PC-9 (cell line): ENCODE measurements around the gene SLC16A12. TPM values are rescaled to one million over a fixed set of nuclear protein-coding genes. Genes with fewer than 3 reads are reported as not detected.

ENCODE experiments used
- BruUV-seq: library from RNA; stranded (reverse); fragments of 400-500 nt; replicated peaks from 2 replicates; lab custom pipeline; 2021; lab: Mats Ljungman, UMichigan
- CTCF ChIA-PET: fragments of 300-600 bp; sonication (Branson Sonifier 250); formaldehyde crosslinking; loops from one replicate; lab custom pipeline; 2022; ENCODE audit warnings: antibody characterized with exemption; lab: Charles Lee
- POLR2A ChIA-PET: fragments of 300-600 bp; sonication (Branson Sonifier 250); formaldehyde crosslinking; loops from one replicate; lab custom pipeline; 2022; ENCODE audit warnings: antibody characterized with exemption; ENCODE audit not compliant: unreplicated experiment; lab: Charles Lee
- DNase-seq, 2 experiments: peaks; one replicate each; pipeline versions ENCODE4 v3.0.0 to v3.0.0-alpha.2; 2015 to 2022; ENCODE audit warnings: mixed read lengths in 1 of 2
- H2AFZ ChIP-seq: fragments of 200-600 bp; sonication (generic); 2 replicates; pipeline ENCODE4 v1.8.1; 2017; ENCODE audit warnings: antibody characterized with exemption
- H3F3A ChIP-seq: fragments of 200-600 bp; sonication (generic); 2 replicates; pipeline ENCODE4 v1.8.1; 2017; ENCODE audit warnings: antibody characterized with exemption, mild to moderate bottlenecking, low read depth; ENCODE audit not compliant: insufficient read depth
- H3K27ac ChIP-seq: fragments of 200-600 bp; sonication (generic); 2 replicates; pipeline ENCODE4 v1.6.1; 2016; ENCODE audit warnings: mixed run types
- H3K27me3 ChIP-seq: fragments of 200-600 bp; sonication (generic); 2 replicates; pipeline ENCODE4 v1.6.1; 2016; ENCODE audit warnings: low read depth, mixed run types; ENCODE audit not compliant: insufficient read depth
- H3K36me3 ChIP-seq: fragments of 200-600 bp; sonication (generic); 2 replicates; pipeline ENCODE4 v1.6.1; 2016; ENCODE audit warnings: low read depth, mixed run types
- H3K4me1 ChIP-seq: fragments of 200-600 bp; sonication (generic); replicated peaks from 2 replicates; pipeline ENCODE4 v1.6.1; 2016; ENCODE audit warnings: mixed run types; ENCODE audit not compliant: insufficient read depth
- H3K4me2 ChIP-seq: fragments of 200-600 bp; sonication (generic); 2 replicates; pipeline ENCODE4 v1.6.1; 2017; ENCODE audit warnings: mixed run types
- H3K4me3 ChIP-seq: fragments of 200-600 bp; sonication (generic); 2 replicates; pipeline ENCODE4 v1.6.1; 2016; ENCODE audit warnings: mixed run types
- H3K79me2 ChIP-seq: fragments of 200-600 bp; sonication (generic); 2 replicates; pipeline ENCODE4 v1.6.1; 2017; ENCODE audit warnings: low read depth, mixed run types
- H3K9me2 ChIP-seq: fragments of 200-600 bp; sonication (generic); 2 replicates; pipeline ENCODE4 v1.8.1; 2017; ENCODE audit warnings: mild to moderate bottlenecking; ENCODE audit not compliant: insufficient read depth
- H3K9me3 ChIP-seq: fragments of 200-600 bp; sonication (generic); 2 replicates; pipeline ENCODE4 v1.8.1; 2016; ENCODE audit warnings: low read depth; ENCODE audit not compliant: insufficient read depth
- H4K20me1 ChIP-seq: fragments of 200-600 bp; sonication (generic); 2 replicates; pipeline ENCODE4 v1.8.1; 2017; ENCODE audit not compliant: insufficient read depth
- EZH2 ChIP-seq: fragments of 200-600 bp; sonication (generic); IDR thresholded peaks from 2 replicates; pipeline ENCODE4 v1.8.0; 2017; ENCODE audit warnings: antibody characterized with exemption, low read depth
- intact Hi-C: fragments of 100-400 bp; cut with micrococcal nuclease; formaldehyde crosslinking; loops from one replicate; pipeline ENCODE4 v1.10.0; 2022; ENCODE audit not compliant: unreplicated experiment
- total RNA-seq: library from RNA; stranded (reverse); gene quantifications from 2 replicates; pipeline ENCODE4 v1.2.3, GENCODE V29; 2021
- TF ChIP-seq, protein P1 (sequence below): fragments of 200-600 bp; sonication (generic); conservative IDR thresholded peaks from 2 replicates; pipeline ENCODE4 v1.6.1; 2017; ENCODE audit warnings: mixed run types, antibody characterized with exemption, mild to moderate bottlenecking, moderate library complexity

SLC16A12 gene
- total RNA-seq, 1 experiment from 2014 or later = 0.74 TPM

DNA sequence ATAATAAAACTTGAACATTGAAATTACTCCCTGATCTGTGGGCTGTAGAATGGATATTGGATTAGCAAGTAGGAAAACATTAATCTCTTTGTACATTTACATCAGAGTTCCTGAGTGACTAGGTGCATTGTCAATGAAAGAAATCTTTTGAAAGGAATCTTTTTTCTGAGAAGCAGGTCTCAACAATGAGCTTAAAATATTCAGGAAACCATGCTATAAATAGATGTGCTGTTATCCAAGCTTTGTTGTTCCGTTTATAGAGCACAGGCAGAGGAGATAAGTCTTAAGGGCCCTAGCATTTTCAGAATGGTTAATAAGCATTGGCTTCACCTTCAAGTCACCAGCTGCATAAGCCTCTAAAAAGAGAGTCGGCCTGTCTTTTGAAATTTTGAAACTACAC lies 41.3 kb upstream of the SLC16A12 start:
- CTCF ChIA-PET = no interaction called here
- POLR2A ChIA-PET = no interaction called here

DNA sequence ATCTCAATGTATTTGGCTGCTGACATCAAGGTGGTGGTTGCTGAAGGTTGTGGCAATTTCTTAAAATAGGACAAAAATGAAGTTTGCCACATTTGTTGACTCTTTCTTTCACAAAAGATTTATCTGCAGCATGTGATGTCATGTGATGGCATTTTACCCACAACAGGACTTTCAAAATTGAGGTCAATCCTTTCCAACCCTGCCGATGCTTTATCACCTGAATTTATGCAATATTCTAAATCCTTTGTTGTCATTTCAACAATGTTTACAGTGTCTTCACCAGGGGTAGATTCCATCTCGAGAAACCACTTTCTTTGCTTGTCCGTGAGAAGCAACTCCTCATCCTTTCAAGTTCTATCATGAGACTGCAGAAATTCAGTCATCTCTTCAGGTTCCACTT lies 40.6 kb upstream of the SLC16A12 start:
- DNase-seq = no peak
- no peak overlapping the region for H2AFZ ChIP-seq
- no peaks in the 10 kb centered on the region for H3K27me3 ChIP-seq
- peaks cover 7% of the 10 kb centered on the region for H3K4me1 ChIP-seq
- no peaks in the 10 kb centered on the region; the same call in 1 of the 2 replicates for H3K9me3 ChIP-seq
- no peak for TF ChIP-seq EZH2
- TF ChIP-seq, protein P1, sequence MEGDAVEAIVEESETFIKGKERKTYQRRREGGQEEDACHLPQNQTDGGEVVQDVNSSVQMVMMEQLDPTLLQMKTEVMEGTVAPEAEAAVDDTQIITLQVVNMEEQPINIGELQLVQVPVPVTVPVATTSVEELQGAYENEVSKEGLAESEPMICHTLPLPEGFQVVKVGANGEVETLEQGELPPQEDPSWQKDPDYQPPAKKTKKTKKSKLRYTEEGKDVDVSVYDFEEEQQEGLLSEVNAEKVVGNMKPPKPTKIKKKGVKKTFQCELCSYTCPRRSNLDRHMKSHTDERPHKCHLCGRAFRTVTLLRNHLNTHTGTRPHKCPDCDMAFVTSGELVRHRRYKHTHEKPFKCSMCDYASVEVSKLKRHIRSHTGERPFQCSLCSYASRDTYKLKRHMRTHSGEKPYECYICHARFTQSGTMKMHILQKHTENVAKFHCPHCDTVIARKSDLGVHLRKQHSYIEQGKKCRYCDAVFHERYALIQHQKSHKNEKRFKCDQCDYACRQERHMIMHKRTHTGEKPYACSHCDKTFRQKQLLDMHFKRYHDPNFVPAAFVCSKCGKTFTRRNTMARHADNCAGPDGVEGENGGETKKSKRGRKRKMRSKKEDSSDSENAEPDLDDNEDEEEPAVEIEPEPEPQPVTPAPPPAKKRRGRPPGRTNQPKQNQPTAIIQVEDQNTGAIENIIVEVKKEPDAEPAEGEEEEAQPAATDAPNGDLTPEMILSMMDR = no peak
- H3K27ac ChIP-seq = no peak overlapping the region
- ChIA-PET POLR2A (no interaction called here), CTCF (no interaction called here)
- H3K4me3 ChIP-seq = no peak overlapping the region
- no peaks in the 10 kb centered on the region for H3K9me2 ChIP-seq
- no TSS peak for BruUV-seq
- no peaks in the 10 kb centered on the region for H4K20me1 ChIP-seq
- intact Hi-C loops = no loop called here
- no peaks in the 10 kb centered on the region for H3F3A ChIP-seq
- no peak overlapping the region for H3K4me2 ChIP-seq
- H3K36me3 ChIP-seq = no peaks in the 10 kb centered on the region
- H3K79me2 ChIP-seq = no peaks in the 10 kb centered on the region

More for the DNA sequence above, 41.3 kb upstream of the SLC16A12 start:
- intact Hi-C loops = no loop called here
- Histone ChIP-seq H3K9me3 (no peaks in the 10 kb centered on the region; the same call in 1 of the 2 replicates), H4K20me1 (no peaks in the 10 kb centered on the region), H3K36me3 (no peaks in the 10 kb centered on the region), H3F3A (no peaks in the 10 kb centered on the region), H3K27ac (no peak overlapping the region), H3K4me1 (peaks cover 7% of the 10 kb centered on the region), H2AFZ (no peak overlapping the region), H3K9me2 (no peaks in the 10 kb centered on the region), H3K4me2 (no peak overlapping the region), H3K27me3 (no peaks in the 10 kb centered on the region), H3K79me2 (no peaks in the 10 kb centered on the region), H3K4me3 (no peak overlapping the region)
- DNase-seq = no peak
- no peak for TF ChIP-seq EZH2
- TF ChIP-seq, protein P1 = no peak
- no TSS peak for BruUV-seq

DNA sequence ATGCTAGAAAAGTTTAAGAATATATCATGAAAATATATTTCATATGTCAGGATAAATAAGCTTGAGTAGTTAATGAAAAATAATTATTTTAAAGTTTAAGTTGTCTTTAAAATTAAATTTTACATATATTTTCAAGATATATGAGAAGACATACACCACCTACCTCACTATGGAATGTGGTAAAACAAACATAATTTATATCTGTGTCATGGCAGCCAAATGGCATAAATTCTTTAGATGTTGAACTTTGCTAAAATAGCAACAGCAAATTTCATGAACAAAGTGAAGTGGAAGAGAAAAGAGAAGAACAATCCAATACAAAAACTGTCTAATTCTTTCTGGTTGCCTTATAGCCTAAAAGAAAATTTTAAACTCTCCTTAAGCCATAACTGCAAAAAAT lies 39.6 kb upstream of the SLC16A12 start:
- Histone ChIP-seq H3K27ac (no peak overlapping the region), H3F3A (no peaks in the 10 kb centered on the region), H4K20me1 (no peaks in the 10 kb centered on the region), H2AFZ (no peak overlapping the region), H3K4me2 (no peak overlapping the region), H3K79me2 (no peaks in the 10 kb centered on the region), H3K9me3 (no peaks in the 10 kb centered on the region; the same call in 1 of the 2 replicates), H3K4me3 (no peak overlapping the region), H3K4me1 (peaks cover 7% of the 10 kb centered on the region), H3K27me3 (no peaks in the 10 kb centered on the region), H3K36me3 (no peaks in the 10 kb centered on the region), H3K9me2 (no peaks in the 10 kb centered on the region)
- POLR2A ChIA-PET = no interaction called here
- CTCF ChIA-PET = no interaction called here
- TF ChIP-seq, protein P1 = no peak
- no peak for TF ChIP-seq EZH2
- no TSS peak for BruUV-seq
- DNase-seq = no peak
- intact Hi-C loops = no loop called here
